MM.1S (cell line): Measurements from ENCODE around the gene COG8.

Experiments
- DNase-seq: peaks from one replicate; pipeline ENCODE4 v3.0.0-alpha.2; 2015
- H2AFZ ChIP-seq: fragments of 300-600 bp; sonication (generic); 2 replicates; pipeline ENCODE4 v1.6.0; 2016; ENCODE audit warnings: antibody characterized with exemption, low read length
- H3F3A ChIP-seq: fragments of 300-600 bp; sonication (generic); 2 replicates; pipeline ENCODE4 v1.6.1; 2016; ENCODE audit warnings: mild to moderate bottlenecking, antibody characterized with exemption, low read length, moderate library complexity, mixed read lengths; ENCODE audit not compliant: insufficient read depth
- H3K27ac ChIP-seq: fragments of 300-600 bp; sonication (generic); 2 replicates; pipeline ENCODE4 v1.5.1; 2016; ENCODE audit warnings: mild to moderate bottlenecking, low read length
- H3K27me3 ChIP-seq: fragments of 300-600 bp; sonication (generic); replicated peaks from 2 replicates; pipeline ENCODE4 v1.6.0; 2016; ENCODE audit warnings: low read length; ENCODE audit not compliant: insufficient read depth
- H3K36me3 ChIP-seq: fragments of 300-600 bp; sonication (generic); replicated peaks from 2 replicates; pipeline ENCODE4 v1.6.1; 2016; ENCODE audit warnings: mild to moderate bottlenecking, low read length, mixed read lengths; ENCODE audit not compliant: insufficient read depth
- H3K4me1 ChIP-seq: fragments of 300-600 bp; sonication (generic); 2 replicates; pipeline ENCODE4 v1.6.1; 2016; ENCODE audit warnings: low read length, mixed read lengths
- H3K4me2 ChIP-seq: fragments of 300-600 bp; sonication (generic); 2 replicates; pipeline ENCODE4 v1.6.0; 2016; ENCODE audit warnings: low read depth, low read length
- H3K4me3 ChIP-seq: fragments of 300-600 bp; sonication (generic); 2 replicates; pipeline ENCODE4 v1.5.1; 2016; ENCODE audit warnings: low read length, mixed read lengths
- H3K79me2 ChIP-seq: fragments of 300-600 bp; sonication (generic); 2 replicates; pipeline ENCODE4 v1.6.1; 2016; ENCODE audit warnings: mixed run types, low read length, mixed read lengths
- H3K9ac ChIP-seq: fragments of 300-600 bp; sonication (generic); 2 replicates; pipeline ENCODE4 v1.6.1; 2016; ENCODE audit warnings: low read length, mixed read lengths
- H3K9me2 ChIP-seq: fragments of 300-600 bp; sonication (generic); replicated peaks from 2 replicates; pipeline ENCODE4 v1.6.1; 2016; ENCODE audit warnings: mild to moderate bottlenecking, low read length, mixed read lengths; ENCODE audit not compliant: insufficient read depth
- H3K9me3 ChIP-seq: fragments of 300-600 bp; sonication (generic); replicated peaks from 2 replicates; pipeline ENCODE4 v1.6.1; 2016; ENCODE audit warnings: mild to moderate bottlenecking, low read length, mixed read lengths; ENCODE audit not compliant: insufficient read depth
- H4K20me1 ChIP-seq: fragments of 300-600 bp; sonication (generic); 2 replicates; pipeline ENCODE4 v1.6.1; 2016; ENCODE audit warnings: mild to moderate bottlenecking, low read length, moderate library complexity, mixed read lengths; ENCODE audit not compliant: insufficient read depth
- CTCF ChIP-seq: fragments of 300-600 bp; sonication (generic); IDR thresholded peaks from 2 replicates; pipeline ENCODE4 v1.5.1; 2016; ENCODE audit warnings: antibody characterized with exemption, low read length, mixed read lengths
- EZH2 ChIP-seq: fragments of 300-600 bp; sonication (generic); optimal IDR thresholded peaks from 2 replicates; pipeline ENCODE3; 2017; ENCODE audit warnings: low read depth, mild to moderate bottlenecking, antibody characterized with exemption, low read length, mixed read lengths
- EZH2phosphoT487 ChIP-seq: fragments of 300-600 bp; sonication (generic); IDR thresholded peaks from 2 replicates; pipeline ENCODE4 v1.6.1; 2018; ENCODE audit warnings: antibody characterized with exemption, low read length

COG8 gene

GRCh38 chr16:69318177-69318910, 21.0 kb downstream of the COG8 start:
- Histone ChIP-seq H3K36me3 (peaks cover 25% of the 10 kb centered on the region), H3F3A (no peaks in the 10 kb centered on the region; the same call in 1 of the 2 replicates), H3K9me3 (no peaks in the 10 kb centered on the region), H3K9me2 (no peaks in the 10 kb centered on the region), H3K79me2 (peaks cover 66% of the 10 kb centered on the region), H2AFZ (no peak overlapping the region), H3K27ac (no peak overlapping the region), H3K9ac (no peak overlapping the region), H3K4me2 (no peak overlapping the region), H4K20me1 (peaks cover under 1% of the 10 kb centered on the region; the same call in 1 of the 2 replicates), H3K4me3 (no peak overlapping the region), H3K4me1 (no peaks in the 10 kb centered on the region), H3K27me3 (no peaks in the 10 kb centered on the region)
- TF ChIP-seq CTCF: no peak
- TF ChIP-seq EZH2phosphoT487: no peak
- TF ChIP-seq EZH2: no peak
- DNase-seq: no peak

- H2AFZ ChIP-seq: no peak overlapping the region
- peaks cover 7% of the 10 kb centered on the region; the same call in 1 of the 2 replicates for H3F3A ChIP-seq
- no peaks in the 10 kb centered on the region for H3K4me1 ChIP-seq
- H3K4me3 ChIP-seq: no peak overlapping the region
- no peak for TF ChIP-seq EZH2
- TF ChIP-seq CTCF: no peak
- no peak for TF ChIP-seq EZH2phosphoT487
- peaks cover 2% of the 10 kb centered on the region; the same call in 1 of the 2 replicates for H4K20me1 ChIP-seq
- H3K27me3 ChIP-seq: no peaks in the 10 kb centered on the region
- H3K79me2 ChIP-seq: peaks cover 71% of the 10 kb centered on the region
- H3K9ac ChIP-seq: no peak overlapping the region
- DNase-seq: no peak
- no peaks in the 10 kb centered on the region for H3K9me2 ChIP-seq
- no peaks in the 10 kb centered on the region for H3K9me3 ChIP-seq
- no peak overlapping the region for H3K27ac ChIP-seq
- H3K36me3 ChIP-seq: peaks cover 25% of the 10 kb centered on the region
- H3K4me2 ChIP-seq: no peak overlapping the region
These were observed 22.7 kb downstream of the COG8 start for GRCh38 chr16:69316595-69317034.

DNA sequence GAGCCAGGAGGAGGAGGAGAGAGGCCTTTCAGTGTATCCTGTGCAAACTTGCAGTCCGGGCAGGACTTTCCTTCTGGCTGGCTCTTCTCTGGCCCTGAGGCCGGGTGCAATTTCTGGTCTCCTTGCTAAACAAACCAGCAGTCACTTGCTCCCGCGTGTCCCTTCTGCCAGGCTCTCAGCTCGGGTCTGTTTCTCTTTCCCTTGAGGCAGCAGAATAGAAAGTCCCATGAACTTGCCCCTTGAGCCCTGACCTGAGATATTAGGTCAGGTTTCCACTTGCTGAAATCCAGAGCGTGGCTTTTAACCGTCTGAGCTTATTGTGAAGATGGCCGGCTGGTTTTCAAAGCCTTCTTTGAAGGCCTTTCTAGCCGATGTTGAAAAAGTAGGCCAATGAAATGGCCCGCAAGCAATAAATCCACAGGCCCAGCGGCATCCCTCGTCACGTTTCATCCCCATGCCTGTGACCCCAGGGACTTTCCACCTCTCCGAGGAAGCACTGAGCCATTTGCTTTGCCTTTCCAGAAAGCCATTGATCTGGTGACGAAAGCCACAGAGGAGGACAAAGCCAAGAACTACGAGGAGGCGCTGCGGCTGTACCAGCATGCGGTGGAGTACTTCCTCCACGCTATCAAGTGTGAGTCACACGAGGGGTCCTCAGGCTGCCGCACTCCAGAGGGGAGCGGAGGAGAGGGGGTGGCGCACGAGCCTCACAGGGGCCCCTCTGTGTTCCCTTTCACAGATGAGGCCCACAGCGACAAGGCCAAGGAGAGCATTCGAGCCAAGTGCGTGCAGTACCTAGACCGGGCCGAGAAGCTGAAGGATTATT, 23.7 kb downstream of the COG8 start:
- no peaks in the 10 kb centered on the region for H3K9me3 ChIP-seq
- no peak for TF ChIP-seq CTCF
- TF ChIP-seq EZH2: no peak
- no peak for TF ChIP-seq EZH2phosphoT487
- H3K27me3 ChIP-seq: no peaks in the 10 kb centered on the region
- no peak overlapping the region for H3K27ac ChIP-seq
- H2AFZ ChIP-seq: no peak overlapping the region
- H3K4me2 ChIP-seq: no peak overlapping the region
- no peaks in the 10 kb centered on the region for H3K4me1 ChIP-seq
- DNase-seq: no peak
- no peak overlapping the region for H3K9ac ChIP-seq
- H3F3A ChIP-seq: peaks cover 8% of the 10 kb centered on the region; the same call in 1 of the 2 replicates
- 0 out of 2 replicates have a peak, but pooled peaks cover 2% of the 10 kb centered on the region for H4K20me1 ChIP-seq
- H3K79me2 ChIP-seq: peaks cover 64% of the 10 kb centered on the region
- no peak overlapping the region for H3K4me3 ChIP-seq
- peaks cover 21% of the 10 kb centered on the region for H3K36me3 ChIP-seq
- no peaks in the 10 kb centered on the region for H3K9me2 ChIP-seq
